Measurements from ENCODE around the gene VTI1B.
A peak's percentile ranks its signal among the peaks of the same experiment; 100 is the strongest.

The VTI1B gene

GRCh38 chr14:67675219-67675582 lies 769 bp upstream of the VTI1B start:
- no peak for DNase-seq

- DNase-seq, result peak; percentile 45
Observed at GRCh38 chr14:67674139-67674479, 323 bp downstream of the VTI1B start.

GRCh38 chr14:67673451-67673850 lies 981 bp downstream of the VTI1B start:
- DNase-seq, result no peak

- DNase-seq, result peak; percentile 46
Observed at GRCh38 chr14:67668559-67668958, 5.9 kb downstream of the VTI1B start.

- DNase-seq, result peak; percentile 60
Observed at GRCh38 chr14:67666750-67667449, 7.5 kb downstream of the VTI1B start.

- DNase-seq, result no peak
Observed at GRCh38 chr14:67665868-67666267, 8.6 kb downstream of the VTI1B start.

GRCh38 chr14:67663633-67664032 lies 10.8 kb downstream of the VTI1B start:
- DNase-seq, result no peak

GRCh38 chr14:67653651-67654280 lies 20.7 kb downstream of the VTI1B start:
- DNase-seq, result no peak

GRCh38 chr14:67652189-67652588 lies 22.2 kb downstream of the VTI1B start:
- DNase-seq, result no peak

GRCh38 chr14:67650694-67651093 lies 23.7 kb downstream of the VTI1B start:
- DNase-seq, result no peak

GRCh38 chr14:67650151-67650550 lies 24.3 kb downstream of the VTI1B start:
- DNase-seq, result no peak

GRCh38 chr14:67646131-67646530 lies 28.3 kb downstream of the VTI1B start:
- DNase-seq, result no peak

- DNase-seq, result no peak
Observed at GRCh38 chr14:67645414-67645813, 29.0 kb downstream of the VTI1B start.

- no peak for DNase-seq
Observed at GRCh38 chr14:67644428-67644827, 30.0 kb downstream of the VTI1B start.

GRCh38 chr14:67643713-67644112 lies 30.7 kb downstream of the VTI1B start:
- DNase-seq, result no peak

GRCh38 chr14:67641902-67642749 lies 32.3 kb downstream of the VTI1B start:
- no peak for DNase-seq

GRCh38 chr14:67641480-67641879 lies 33.0 kb downstream of the VTI1B start:
- DNase-seq, result no peak

GRCh38 chr14:67638642-67639041 lies 35.8 kb downstream of the VTI1B start:
- no peak for DNase-seq

- no peak for DNase-seq
Observed at GRCh38 chr14:67636361-67636919, 38.0 kb downstream of the VTI1B start.

- DNase-seq, result no peak
Observed at GRCh38 chr14:67633451-67634147, 40.8 kb downstream of the VTI1B start.

GRCh38 chr14:67630938-67631337 lies 43.5 kb downstream of the VTI1B start:
- no peak for DNase-seq

GRCh38 chr14:67630186-67630585 lies 44.2 kb downstream of the VTI1B start:
- DNase-seq, result no peak

GRCh38 chr14:67627519-67627918 lies 46.9 kb downstream of the VTI1B start:
- DNase-seq, result no peak

Measured in CD4-positive, alpha-beta T cell treated with Interleukin-4 for 4 hours (primary cell).